ENCODE results near the gene NLGN2. TPM values are rescaled to one million over a fixed set of nuclear protein-coding genes. Genes with fewer than 3 reads are reported as not detected.
A peak's percentile ranks its signal among the peaks of the same experiment; 100 is the strongest.

Gene NLGN2
- total RNA-seq, 1 donor from 2014 or later, result 30.3 TPM

- peak overlapping the region; percentile 87 for H3K4me3 Mint-ChIP-seq (ENCODE audit: low read depth)
- H3K4me1 Mint-ChIP-seq (ENCODE audit: low read depth), result peaks cover 5% of the 10 kb centered on the region
- no peaks in the 10 kb centered on the region for H3K9me3 Mint-ChIP-seq (ENCODE audit: low read depth)
- no peaks in the 10 kb centered on the region for H3K27me3 Mint-ChIP-seq
- TF ChIP-seq, protein P1, sequence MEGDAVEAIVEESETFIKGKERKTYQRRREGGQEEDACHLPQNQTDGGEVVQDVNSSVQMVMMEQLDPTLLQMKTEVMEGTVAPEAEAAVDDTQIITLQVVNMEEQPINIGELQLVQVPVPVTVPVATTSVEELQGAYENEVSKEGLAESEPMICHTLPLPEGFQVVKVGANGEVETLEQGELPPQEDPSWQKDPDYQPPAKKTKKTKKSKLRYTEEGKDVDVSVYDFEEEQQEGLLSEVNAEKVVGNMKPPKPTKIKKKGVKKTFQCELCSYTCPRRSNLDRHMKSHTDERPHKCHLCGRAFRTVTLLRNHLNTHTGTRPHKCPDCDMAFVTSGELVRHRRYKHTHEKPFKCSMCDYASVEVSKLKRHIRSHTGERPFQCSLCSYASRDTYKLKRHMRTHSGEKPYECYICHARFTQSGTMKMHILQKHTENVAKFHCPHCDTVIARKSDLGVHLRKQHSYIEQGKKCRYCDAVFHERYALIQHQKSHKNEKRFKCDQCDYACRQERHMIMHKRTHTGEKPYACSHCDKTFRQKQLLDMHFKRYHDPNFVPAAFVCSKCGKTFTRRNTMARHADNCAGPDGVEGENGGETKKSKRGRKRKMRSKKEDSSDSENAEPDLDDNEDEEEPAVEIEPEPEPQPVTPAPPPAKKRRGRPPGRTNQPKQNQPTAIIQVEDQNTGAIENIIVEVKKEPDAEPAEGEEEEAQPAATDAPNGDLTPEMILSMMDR (IDR thresholded peaks at IDR 0.05; ENCODE audit: unreplicated experiment), result no peak
- DNase-seq (ENCODE audit: low spot score, unreplicated experiment), result no peak
- peaks cover 4% of the 10 kb centered on the region for H3K36me3 Mint-ChIP-seq (ENCODE audit: insufficient read depth)
- no peak overlapping the region for H3K27ac Mint-ChIP-seq
Measured at GRCh38 chr17:7392696-7393612, 14.7 kb upstream of the NLGN2 start.

DNA sequence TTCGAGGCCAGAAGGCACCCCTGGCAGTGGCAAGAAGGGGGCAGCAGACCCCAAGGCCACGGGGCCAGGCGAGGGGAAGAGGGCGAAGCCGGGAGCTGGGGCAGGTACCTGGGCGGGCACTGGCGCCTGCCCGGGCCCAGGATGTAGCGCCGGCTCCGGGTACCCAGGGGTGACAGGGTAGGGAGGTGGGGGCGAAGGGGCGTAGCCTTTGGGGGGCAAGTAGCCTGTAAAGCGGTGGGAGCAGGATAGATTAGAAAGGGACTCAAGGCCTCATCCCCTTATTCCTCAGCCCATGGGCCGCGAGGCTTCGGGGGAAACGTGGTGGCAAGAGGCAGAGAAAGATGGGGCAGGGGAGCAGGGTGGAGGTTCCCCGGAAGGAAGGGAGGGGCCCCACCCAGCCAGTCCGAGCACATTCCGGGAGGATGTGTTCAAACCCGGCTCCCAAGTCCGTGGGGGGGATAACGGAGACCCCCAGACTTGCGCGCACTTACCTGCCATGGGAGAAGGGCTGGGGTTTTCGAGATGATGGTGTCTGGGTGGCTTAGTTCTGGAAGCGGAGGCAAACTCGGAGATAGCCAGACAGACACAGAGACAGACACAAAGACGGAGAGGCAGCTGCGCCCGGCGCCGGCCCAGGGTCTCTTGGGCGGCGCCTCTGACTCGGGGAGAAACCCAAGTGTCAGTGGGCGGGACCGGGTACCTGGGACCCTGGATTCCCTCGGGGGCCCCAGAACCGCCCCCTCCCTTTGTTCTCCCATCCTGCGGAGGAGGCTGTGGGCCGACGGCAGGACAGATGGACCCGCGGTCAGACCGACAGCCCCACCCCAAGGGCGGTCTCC lies 13.8 kb upstream of the NLGN2 start:
- peak; percentile 32 for DNase-seq (ENCODE audit: low spot score, unreplicated experiment)
- peaks cover 4% of the 10 kb centered on the region for H3K36me3 Mint-ChIP-seq (ENCODE audit: insufficient read depth)
- no peaks in the 10 kb centered on the region for H3K27me3 Mint-ChIP-seq
- peaks cover 5% of the 10 kb centered on the region for H3K4me1 Mint-ChIP-seq (ENCODE audit: low read depth)
- peak overlapping the region; percentile 82 for H3K27ac Mint-ChIP-seq
- no peaks in the 10 kb centered on the region for H3K9me3 Mint-ChIP-seq (ENCODE audit: low read depth)
- H3K4me3 Mint-ChIP-seq (ENCODE audit: low read depth), result peak overlapping the region; percentile 87
- TF ChIP-seq, protein P1 (IDR thresholded peaks at IDR 0.05; ENCODE audit: unreplicated experiment), result peak; percentile 45

GRCh38 chr17:7394452-7395191 lies 13.0 kb upstream of the NLGN2 start, which contains the start of gene PLSCR3:
Gene PLSCR3, minus strand, starts transcription at chr17:7394525. Its CDS starts 415 bp downstream, at chr17:7394110.
- Mint-ChIP-seq H3K27ac (peak within 1 kb of the TSS; percentile 96), H3K36me3 (ENCODE audit: insufficient read depth) (no peaks in the 10 kb centered on the region), H3K27me3 (no peaks in the 10 kb centered on the region), H3K4me3 (ENCODE audit: low read depth) (peak within 1 kb of the TSS; percentile 87), H3K4me1 (ENCODE audit: low read depth) (peaks cover 5% of the 10 kb centered on the region), H3K9me3 (ENCODE audit: low read depth) (no peaks in the 10 kb centered on the region)
- peak; percentile 72 for DNase-seq (ENCODE audit: low spot score, unreplicated experiment)
- TF ChIP-seq, protein P1 (IDR thresholded peaks at IDR 0.05; ENCODE audit: unreplicated experiment), result peak; percentile 63

DNA sequence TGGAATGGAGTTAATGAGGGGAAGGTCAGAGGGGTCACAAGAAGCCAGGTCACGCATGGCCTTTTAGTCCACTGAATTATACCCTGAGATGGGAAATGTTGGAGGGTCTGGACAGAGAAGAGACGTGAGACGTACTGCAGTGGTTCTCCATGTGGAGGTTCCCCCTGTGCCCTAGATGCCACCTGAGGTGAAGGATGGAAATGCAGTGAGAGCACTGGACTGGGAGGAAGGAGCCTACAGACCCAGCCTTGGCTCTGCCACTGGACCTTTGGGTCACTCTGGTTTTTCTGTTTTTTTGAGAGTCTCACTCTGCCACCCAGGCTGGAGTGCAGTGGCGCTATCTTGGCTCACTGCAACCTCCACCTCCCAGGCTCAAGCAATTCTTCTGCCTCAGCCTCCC lies 11.5 kb upstream of the NLGN2 start:
- no peak for DNase-seq (ENCODE audit: low spot score, unreplicated experiment)
- H3K9me3 Mint-ChIP-seq (ENCODE audit: low read depth), result no peaks in the 10 kb centered on the region
- H3K27me3 Mint-ChIP-seq, result no peaks in the 10 kb centered on the region
- peaks cover 5% of the 10 kb centered on the region for H3K4me1 Mint-ChIP-seq (ENCODE audit: low read depth)
- no peak overlapping the region for H3K27ac Mint-ChIP-seq
- TF ChIP-seq, protein P1 (IDR thresholded peaks at IDR 0.05; ENCODE audit: unreplicated experiment), result no peak
- H3K36me3 Mint-ChIP-seq (ENCODE audit: insufficient read depth), result no peaks in the 10 kb centered on the region
- peak overlapping the region; percentile 19 for H3K4me3 Mint-ChIP-seq (ENCODE audit: low read depth)
